IMR-90 (cell line): ENCODE results near the gene CATSPERE.

Experiments used
- BHLHE40 ChIP-seq: fragments of 150-350 bp; IDR thresholded peaks from 2 replicates; pipeline ENCODE4 v1.6.1; 2016; ENCODE audit warnings: mild to moderate bottlenecking, low read depth, low read length
- CTCF ChIP-seq: conservative IDR thresholded peaks from 2 replicates; pipeline ENCODE4 v1.5.1; 2012; ENCODE audit warnings: mild to moderate bottlenecking, low read depth, low read length, improper control_type of control experiment
- NFE2L2 ChIP-seq: fragments of 150-350 bp; IDR thresholded peaks from 2 replicates; pipeline ENCODE4 v1.6.1; 2016; ENCODE audit warnings: low read depth, mild to moderate bottlenecking, low read length
- POLR2A ChIP-seq: IDR thresholded peaks from 2 replicates; pipeline ENCODE4 v1.6.1; 2012; ENCODE audit warnings: mild to moderate bottlenecking, low read depth, low read length

- TF ChIP-seq NFE2L2: no peak
- TF ChIP-seq POLR2A: no peak
- no peak for TF ChIP-seq CTCF
- no peak for TF ChIP-seq BHLHE40
Observed at GRCh38 chr1:244427647-244428046, 33.4 kb upstream of the CATSPERE start.
